Activated T-helper 17 cell treated with anti-CD3 and anti-CD28 coated beads, Interleukin-2, amount 50 U/mL, for 72 hours (primary cell): ENCODE data around the gene ARFRP1. TPM values are rescaled to one million over a fixed set of nuclear protein-coding genes. Genes with fewer than 3 reads are reported as not detected.
"Not testable (repeated sequence)": the region's sequence is repeated elsewhere in the genome, so short reads cannot be mapped to it uniquely, and the experiment has no call there.

ENCODE experiments used
- ATAC-seq: fragments of 150-1000 bp; cut with Tn5 transposase; replicated peaks from 2 replicates; pipeline ENCODE4 v1.10.0; 2021; ENCODE audit warnings: mild to moderate bottlenecking, moderate library complexity
- H3K27ac Mint-ChIP-seq: one replicate; pipeline ENCODE4 v1.8.0; 2022; ENCODE audit warnings: mixed read lengths
- H3K27me3 Mint-ChIP-seq: one replicate; pipeline ENCODE4 v1.8.0; 2022; ENCODE audit warnings: mixed read lengths
- H3K36me3 Mint-ChIP-seq: one replicate; pipeline ENCODE4 v1.8.0; 2022; ENCODE audit warnings: low read depth, mild to moderate bottlenecking, mixed read lengths
- H3K4me1 Mint-ChIP-seq: one replicate; pipeline ENCODE4 v1.8.0; 2022; ENCODE audit warnings: mixed read lengths
- H3K4me3 Mint-ChIP-seq: one replicate; pipeline ENCODE4 v1.8.0; 2022; ENCODE audit warnings: mild to moderate bottlenecking, mixed read lengths
- H3K9me3 Mint-ChIP-seq: one replicate; pipeline ENCODE4 v1.8.0; 2022; ENCODE audit warnings: mixed read lengths
- total RNA-seq, 2 donors: library from RNA; stranded (reverse); gene quantifications; one replicate each; pipeline ENCODE4 v1.2.3, GENCODE V29; 2022

ARFRP1 gene
- total RNA-seq, 2 donors from 2014 or later: 43.8 to 55.8 TPM

- no peak for ATAC-seq
- Mint-ChIP-seq H3K9me3 (no peaks in the 10 kb centered on the region), H3K27me3 (no peaks in the 10 kb centered on the region), H3K27ac (peak overlapping the region; percentile 95), H3K36me3 (peaks cover 37% of the 10 kb centered on the region), H3K4me3 (peak overlapping the region; percentile 97), H3K4me1 (peaks cover 9% of the 10 kb centered on the region)
Measured at GRCh38 chr20:63659370-63659769, 48.4 kb downstream of the ARFRP1 start.

DNA sequence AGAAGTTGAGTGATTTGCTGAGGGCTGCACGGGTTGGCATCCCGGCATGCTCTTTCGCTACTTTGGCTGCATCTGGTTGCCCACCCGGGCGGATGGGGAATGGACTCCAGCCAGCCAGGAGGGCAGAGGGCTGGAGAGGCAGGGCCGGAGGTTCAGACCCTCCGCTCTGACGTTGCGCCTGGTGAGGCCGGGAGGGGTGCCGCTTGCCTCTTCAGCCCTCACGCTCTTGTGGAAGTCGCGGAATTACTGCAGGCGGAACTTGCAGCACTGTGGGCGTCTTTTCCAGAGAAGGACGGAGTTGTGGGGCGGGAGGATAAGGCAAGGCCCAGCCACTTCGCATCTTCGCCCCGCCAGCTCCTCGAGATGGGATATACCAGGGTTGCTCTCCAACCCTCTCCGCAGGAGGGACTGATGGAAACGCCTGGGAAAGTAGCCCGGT, 49.0 kb downstream of the ARFRP1 start:
- Mint-ChIP-seq H3K4me3 (peak overlapping the region; percentile 97), H3K36me3 (peaks cover 37% of the 10 kb centered on the region), H3K9me3 (no peaks in the 10 kb centered on the region), H3K27ac (peak overlapping the region; percentile 95), H3K27me3 (no peaks in the 10 kb centered on the region), H3K4me1 (peaks cover 9% of the 10 kb centered on the region)
- ATAC-seq: peak; percentile 7

DNA sequence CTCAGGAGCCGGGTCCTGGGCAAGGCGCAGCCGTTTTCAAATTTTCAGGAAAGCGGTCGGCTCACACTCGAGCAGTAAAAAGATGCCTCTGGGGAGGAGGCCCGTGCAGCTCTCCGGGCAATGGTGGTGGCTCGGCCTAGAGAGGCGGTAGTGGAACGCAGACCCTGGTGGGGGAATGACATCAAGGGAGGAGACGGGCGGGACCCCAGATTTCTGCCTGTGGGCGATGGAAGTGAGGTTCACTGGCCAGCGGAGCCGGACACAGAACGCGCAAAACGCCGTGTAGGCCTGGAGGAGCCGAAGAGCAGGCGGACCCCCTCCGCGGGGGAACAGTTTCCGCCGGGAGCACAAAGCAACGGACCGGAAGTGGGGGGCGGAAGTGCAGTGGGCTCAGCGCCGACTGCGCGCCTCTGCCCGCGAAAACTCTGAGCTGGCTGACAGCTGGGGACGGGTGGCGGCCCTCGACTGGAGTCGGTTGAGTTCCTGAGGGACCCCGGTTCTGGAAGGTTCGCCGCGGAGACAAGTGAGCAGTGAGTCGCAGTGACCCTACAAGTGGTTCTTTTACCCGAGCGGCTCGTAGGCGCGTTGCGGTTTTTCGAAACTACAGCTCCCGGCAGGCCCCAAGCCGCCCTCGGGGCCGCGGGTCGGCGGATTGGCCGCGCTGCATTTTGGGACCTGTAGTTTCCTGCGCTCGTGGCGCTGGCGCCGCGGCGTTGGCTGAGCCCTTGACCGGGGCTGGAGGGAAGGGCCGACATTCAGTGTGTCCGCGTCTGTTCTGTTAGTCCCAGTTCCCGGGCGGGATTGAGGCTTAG, 49.6 kb downstream of the ARFRP1 start, which contains the start of gene RTEL1:
TSS of gene RTEL1 (plus strand) at position 376 of the 812 bp plus-strand sequence. CDS start 1,091 bp downstream, outside the sequence.
- Mint-ChIP-seq H3K27ac (peak within 1 kb of the TSS; percentile 95), H3K4me1 (peaks cover 9% of the 10 kb centered on the region), H3K9me3 (no peaks in the 10 kb centered on the region), H3K4me3 (peak within 1 kb of the TSS; percentile 97), H3K27me3 (no peaks in the 10 kb centered on the region), H3K36me3 (peaks cover 37% of the 10 kb centered on the region)
- ATAC-seq: peak; percentile 89

DNA sequence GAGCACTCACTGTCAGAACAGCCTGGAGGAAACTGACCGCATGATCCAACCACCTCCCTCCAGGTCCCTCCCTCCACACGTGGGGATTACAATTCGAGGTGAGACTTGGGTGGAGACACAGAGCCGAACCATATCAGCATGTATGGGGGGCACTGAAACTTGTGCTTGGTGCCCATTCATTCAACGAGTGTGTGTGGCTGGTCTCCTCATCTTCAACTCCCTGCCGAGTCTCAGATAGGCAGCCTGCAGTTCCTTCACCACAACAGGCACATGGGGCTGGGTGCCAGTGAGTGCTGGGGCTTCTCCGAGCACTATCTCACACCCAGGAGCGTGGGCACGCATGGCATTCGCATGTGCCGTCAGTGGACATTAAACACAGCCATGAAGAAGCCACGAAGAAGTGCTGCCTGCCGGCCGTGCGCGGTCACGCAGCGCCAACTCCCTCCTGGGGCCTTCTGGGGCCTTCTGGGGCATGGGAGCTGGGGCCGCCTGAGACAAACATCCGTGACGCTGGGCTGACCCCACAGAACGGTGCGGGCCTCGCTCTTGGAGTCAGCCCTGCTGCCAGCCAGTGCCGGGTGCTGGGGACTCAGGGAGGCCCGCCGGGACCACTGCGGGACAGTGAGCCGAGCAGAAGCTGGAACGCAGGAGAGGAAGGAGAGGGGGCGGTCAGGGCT, 50.4 kb downstream of the ARFRP1 start:
- H3K4me3 Mint-ChIP-seq: peak overlapping the region; percentile 97
- peaks cover 34% of the 10 kb centered on the region for H3K36me3 Mint-ChIP-seq
- no peaks in the 10 kb centered on the region for H3K27me3 Mint-ChIP-seq
- peaks cover 9% of the 10 kb centered on the region for H3K4me1 Mint-ChIP-seq
- peak overlapping the region; percentile 95 for H3K27ac Mint-ChIP-seq
- no peaks in the 10 kb centered on the region for H3K9me3 Mint-ChIP-seq
- ATAC-seq: no peak

GRCh38 chr20:63656451-63656850, 51.3 kb downstream of the ARFRP1 start:
- no peak for ATAC-seq
- Mint-ChIP-seq H3K27ac (no peak overlapping the region), H3K4me1 (peaks cover 12% of the 10 kb centered on the region), H3K27me3 (no peaks in the 10 kb centered on the region), H3K4me3 (peak overlapping the region; percentile 97), H3K9me3 (no peaks in the 10 kb centered on the region), H3K36me3 (peaks cover 29% of the 10 kb centered on the region)

DNA sequence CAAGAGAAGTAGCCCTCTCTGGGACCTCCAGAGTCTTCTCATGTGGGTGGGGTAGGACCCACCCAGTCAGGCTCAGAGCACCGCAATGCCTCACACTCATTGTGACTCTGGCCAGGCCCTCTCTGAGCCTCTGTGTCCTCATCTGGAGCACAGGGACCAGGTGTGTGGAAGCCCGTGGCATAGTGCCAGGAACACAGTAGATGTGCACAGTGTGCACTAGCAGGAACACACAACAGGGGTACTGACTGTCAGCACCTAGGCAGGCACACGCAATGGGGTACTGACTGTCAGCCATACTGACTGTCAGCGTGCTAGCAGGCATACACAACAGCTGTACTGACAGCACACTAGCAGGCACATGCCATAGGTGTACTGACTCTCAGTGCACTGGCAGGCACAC, 52.5 kb downstream of the ARFRP1 start:
- Mint-ChIP-seq H3K9me3 (no peaks in the 10 kb centered on the region), H3K4me1 (peaks cover 14% of the 10 kb centered on the region), H3K36me3 (peaks cover 23% of the 10 kb centered on the region), H3K27me3 (no peaks in the 10 kb centered on the region), H3K4me3 (no peak overlapping the region), H3K27ac (no peak overlapping the region)
- ATAC-seq: no peak

DNA sequence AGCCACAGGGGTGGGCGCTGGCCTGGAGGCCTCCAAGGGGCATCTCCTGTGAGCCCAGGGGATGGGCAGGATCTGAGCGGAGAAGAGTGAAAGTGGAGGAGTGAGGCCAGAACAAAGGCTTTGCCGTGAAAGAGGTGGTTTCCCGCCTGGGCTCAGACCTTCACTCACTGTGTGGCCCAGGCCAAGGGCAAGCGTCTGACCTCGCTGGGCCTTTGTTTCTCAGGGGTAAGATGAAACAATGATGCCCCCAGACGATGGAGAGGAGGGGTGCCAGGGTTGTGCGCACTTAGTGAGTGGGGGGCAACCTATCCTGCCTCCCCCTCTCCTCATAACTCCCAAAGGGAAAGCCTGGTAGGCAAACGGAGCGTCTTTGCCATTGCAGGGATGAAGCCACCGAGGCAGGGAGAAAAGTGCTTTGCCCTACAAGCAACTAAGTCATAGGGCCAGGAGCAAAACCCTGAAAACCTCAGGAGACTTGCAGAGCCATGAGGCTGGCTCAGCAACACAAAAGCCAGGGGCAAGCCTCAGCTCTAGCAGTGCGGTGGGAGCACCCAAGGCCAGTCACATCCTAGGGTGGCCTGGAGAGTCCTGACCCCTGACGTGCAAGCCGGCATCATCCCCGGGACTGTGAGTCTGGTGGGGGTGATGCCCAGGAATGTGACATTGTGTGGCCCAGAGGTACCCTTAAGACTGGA, 53.7 kb downstream of the ARFRP1 start:
- peak; percentile 24 for ATAC-seq
- no peaks in the 10 kb centered on the region for H3K27me3 Mint-ChIP-seq
- no peaks in the 10 kb centered on the region for H3K9me3 Mint-ChIP-seq
- peaks cover 12% of the 10 kb centered on the region for H3K36me3 Mint-ChIP-seq
- peaks cover 14% of the 10 kb centered on the region for H3K4me1 Mint-ChIP-seq
- H3K4me3 Mint-ChIP-seq: peak overlapping the region; percentile 90
- peak overlapping the region; percentile 85 for H3K27ac Mint-ChIP-seq

DNA sequence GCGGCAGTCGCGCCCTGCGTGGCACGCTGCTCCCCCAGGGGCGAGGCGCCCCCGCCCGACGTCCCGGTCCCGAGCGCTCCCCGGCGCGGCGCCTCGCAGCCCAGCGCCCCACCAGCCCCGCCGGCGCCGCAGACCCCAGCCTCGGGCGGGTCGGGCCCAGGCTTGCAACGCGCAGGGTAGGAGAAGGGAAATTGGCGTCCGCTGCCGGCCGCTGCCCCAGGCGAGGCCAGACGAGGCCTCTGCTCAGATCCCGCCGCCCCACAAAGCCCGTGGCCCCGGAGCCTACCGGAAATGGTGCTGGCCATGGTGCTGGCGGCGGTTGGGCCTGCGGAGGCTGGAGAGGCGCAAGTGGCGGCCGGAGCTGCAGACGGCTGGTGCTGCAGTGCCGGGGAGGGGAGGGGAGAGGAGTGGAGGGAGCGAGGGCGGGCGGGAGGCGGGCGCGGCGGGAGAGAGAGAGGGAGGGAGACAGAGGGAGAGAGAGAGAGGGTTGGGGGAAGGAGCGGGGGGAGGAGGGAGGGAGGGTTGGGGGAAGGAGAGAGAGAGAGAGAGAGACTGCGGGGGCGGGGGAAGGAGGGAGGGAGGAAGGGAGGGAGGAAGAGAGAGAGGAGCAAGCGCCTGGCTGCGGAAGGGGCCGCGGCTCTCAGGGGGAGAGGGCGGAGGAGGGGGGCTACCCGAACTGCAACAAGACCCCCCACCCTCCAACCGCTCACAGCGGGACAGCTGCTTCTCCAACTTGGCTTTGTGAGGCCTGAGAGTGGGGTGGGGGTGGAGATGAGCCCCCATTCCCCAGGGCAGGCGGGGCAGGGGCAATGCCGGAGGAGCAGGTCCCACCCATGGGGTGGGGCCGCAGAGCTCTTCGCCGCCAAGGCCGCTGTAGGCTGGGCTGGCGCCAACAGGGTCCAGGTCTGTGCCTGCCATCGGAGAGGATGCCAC, 54.5 kb downstream of the ARFRP1 start, which contains the start of gene STMN3:
TSS of gene STMN3 (minus strand) at position 384 of the 933 bp plus-strand sequence. CDS start at position 305, 79 bp downstream.
- H3K4me1 Mint-ChIP-seq: peaks cover 9% of the 10 kb centered on the region
- no peaks in the 10 kb centered on the region for H3K27me3 Mint-ChIP-seq
- H3K27ac Mint-ChIP-seq: peak within 1 kb of the TSS; percentile 85
- peak within 1 kb of the TSS; percentile 90 for H3K4me3 Mint-ChIP-seq
- H3K36me3 Mint-ChIP-seq: peaks cover 4% of the 10 kb centered on the region
- ATAC-seq: peak; percentile 72
- no peaks in the 10 kb centered on the region for H3K9me3 Mint-ChIP-seq

DNA sequence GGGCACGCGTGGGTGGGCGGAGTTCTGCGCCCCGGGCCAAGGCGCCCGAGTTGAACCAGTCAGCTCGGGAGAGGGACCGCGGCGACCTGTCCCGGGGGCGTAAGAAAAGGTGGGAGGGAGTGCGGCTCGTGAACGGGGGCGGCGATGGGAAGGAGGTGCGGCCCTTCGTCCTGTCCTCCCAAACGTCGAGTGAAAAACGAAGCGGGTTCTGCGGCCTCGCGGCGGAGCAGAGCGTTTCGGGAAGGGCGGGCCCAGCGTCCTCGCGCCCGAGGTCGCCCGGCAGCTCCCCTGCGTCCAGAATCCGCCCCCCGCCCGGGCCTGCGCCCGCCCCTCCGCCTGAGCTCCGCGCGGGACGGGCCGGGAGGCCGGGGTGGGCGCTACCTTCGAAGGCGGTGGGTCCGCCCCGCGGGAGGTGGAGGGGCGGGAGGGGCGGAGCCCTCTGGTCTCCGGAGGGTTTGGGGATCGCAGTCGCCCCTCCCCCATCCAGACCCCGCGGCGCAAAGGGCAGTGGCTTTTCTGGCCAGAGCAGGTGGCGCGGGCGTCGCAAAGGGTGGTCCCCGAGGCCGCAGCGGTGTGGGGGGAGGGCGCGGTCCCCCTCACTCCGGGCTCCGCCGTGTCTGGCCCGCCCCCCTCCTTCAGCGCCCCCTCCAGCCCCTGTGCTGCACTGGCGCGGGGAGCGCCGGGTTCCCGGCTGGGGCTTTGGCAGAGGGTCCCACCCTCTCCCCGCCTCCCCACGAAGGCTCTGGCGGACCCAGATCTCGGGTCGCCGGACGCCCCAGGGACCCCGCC, 55.4 kb downstream of the ARFRP1 start:
- no peaks in the 10 kb centered on the region for H3K9me3 Mint-ChIP-seq
- H3K27ac Mint-ChIP-seq: no peak overlapping the region
- H3K4me3 Mint-ChIP-seq: peak overlapping the region; percentile 78
- no peaks in the 10 kb centered on the region for H3K36me3 Mint-ChIP-seq
- peaks cover 9% of the 10 kb centered on the region for H3K4me1 Mint-ChIP-seq
- no peaks in the 10 kb centered on the region for H3K27me3 Mint-ChIP-seq
- peak; percentile 8 for ATAC-seq

GRCh38 chr20:63651942-63652191, 55.9 kb downstream of the ARFRP1 start:
- H3K4me3 Mint-ChIP-seq: peak overlapping the region; percentile 78
- ATAC-seq: no peak
- no peaks in the 10 kb centered on the region for H3K9me3 Mint-ChIP-seq
- H3K27ac Mint-ChIP-seq: peak overlapping the region; percentile 70
- H3K27me3 Mint-ChIP-seq: no peaks in the 10 kb centered on the region
- peaks cover 9% of the 10 kb centered on the region for H3K4me1 Mint-ChIP-seq
- no peaks in the 10 kb centered on the region for H3K36me3 Mint-ChIP-seq

DNA sequence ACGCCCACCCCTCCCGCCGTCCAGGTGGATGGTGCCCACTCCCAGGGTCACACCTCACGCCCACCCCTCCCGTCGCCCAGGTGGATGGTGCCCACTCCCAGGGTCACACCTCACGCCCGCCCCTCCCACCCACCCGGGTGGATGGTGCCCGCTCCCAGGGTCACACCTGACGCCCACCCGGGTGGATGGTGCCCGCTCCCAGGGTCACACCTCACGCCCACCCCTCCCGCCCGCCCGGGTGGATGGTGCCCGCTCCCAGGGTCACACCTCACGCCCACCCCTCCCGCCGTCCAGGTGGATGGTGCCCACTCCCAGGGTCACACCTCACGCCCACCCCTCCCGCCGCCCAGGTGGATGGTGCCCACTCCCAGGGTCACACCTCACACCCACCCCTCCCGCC, 57.3 kb downstream of the ARFRP1 start:
- not testable (repeated sequence) for H3K27me3 Mint-ChIP-seq, ATAC-seq, H3K4me1 Mint-ChIP-seq, H3K9me3 Mint-ChIP-seq, H3K36me3 Mint-ChIP-seq, H3K27ac Mint-ChIP-seq, H3K4me3 Mint-ChIP-seq

- H3K4me1 Mint-ChIP-seq: peaks cover 5% of the 10 kb centered on the region
- no peaks in the 10 kb centered on the region for H3K36me3 Mint-ChIP-seq
- no peak overlapping the region for H3K4me3 Mint-ChIP-seq
- ATAC-seq: no peak
- no peaks in the 10 kb centered on the region for H3K27me3 Mint-ChIP-seq
- no peak overlapping the region for H3K27ac Mint-ChIP-seq
- no peaks in the 10 kb centered on the region for H3K9me3 Mint-ChIP-seq
Measured at GRCh38 chr20:63648895-63649589, 58.7 kb downstream of the ARFRP1 start.
